LoVo (cell line): ENCODE measurements around the gene MARCHF3.
"Not testable (repeated sequence)": the region's sequence is repeated elsewhere in the genome, so short reads cannot be mapped to it uniquely, and the experiment has no call there.

ENCODE experiments used
- DNase-seq: peaks from one replicate; pipeline ENCODE4 v3.0.0-alpha.2; 2016; ENCODE audit warnings: low spot score

Gene MARCHF3

GRCh38 chr5:126847826-126848251 is 182.5 kb downstream of the MARCHF3 start:
- no peak for DNase-seq

- DNase-seq = no peak
Observed at GRCh38 chr5:126847456-126847820, 182.9 kb downstream of the MARCHF3 start.

- no peak for DNase-seq
Observed at GRCh38 chr5:126846744-126847455, 183.5 kb downstream of the MARCHF3 start.

GRCh38 chr5:126846344-126846743 is 184.0 kb downstream of the MARCHF3 start:
- no peak for DNase-seq

- DNase-seq = peak; percentile 13
Observed at GRCh38 chr5:126845470-126846070, 184.8 kb downstream of the MARCHF3 start.

- not testable (repeated sequence) for DNase-seq
Observed at GRCh38 chr5:126843375-126843774, 187.0 kb downstream of the MARCHF3 start.

GRCh38 chr5:126839407-126839806 is 191.0 kb downstream of the MARCHF3 start:
- DNase-seq = not testable (repeated sequence)

- DNase-seq = no peak
Observed at GRCh38 chr5:126837906-126838539, 192.3 kb downstream of the MARCHF3 start.

- no peak for DNase-seq
Observed at GRCh38 chr5:126837242-126837641, 193.1 kb downstream of the MARCHF3 start.

- DNase-seq = no peak
Observed at GRCh38 chr5:126836778-126837177, 193.6 kb downstream of the MARCHF3 start.

- DNase-seq = no peak
Observed at GRCh38 chr5:126831156-126831555, 199.2 kb downstream of the MARCHF3 start.

- DNase-seq = no peak
Observed at GRCh38 chr5:126830061-126830460, 200.3 kb downstream of the MARCHF3 start.

- DNase-seq = no peak
Observed at GRCh38 chr5:126829098-126829497, 201.3 kb downstream of the MARCHF3 start.

- no peak for DNase-seq
Observed at GRCh38 chr5:126826619-126827215, 203.6 kb downstream of the MARCHF3 start.

GRCh38 chr5:126819253-126819652 is 211.1 kb downstream of the MARCHF3 start:
- DNase-seq = no peak

- DNase-seq = no peak
Observed at GRCh38 chr5:126818736-126819135, 211.6 kb downstream of the MARCHF3 start.
